ENCODE results near the gene TRAF2. TPM values are rescaled to one million over a fixed set of nuclear protein-coding genes. Genes with fewer than 3 reads are reported as not detected.

TRAF2 gene
- total RNA-seq, 2 experiments from 2014 or later, result 48.1 to 55.0 TPM

- ChIA-PET CTCF (interaction anchor here (1.3 to 1.4 kb wide), 2 partner anchors 23 to 56 kb away, joined by 3 read pairs; partner anchors contain the start of gene AJM1), POLR2A (interaction anchor here (1.0 kb wide), 1 partner anchor 12 kb away, joined by 3 read pairs; the partner anchor contains the start of gene TRAF2)
These were observed 12.3 kb downstream of the TRAF2 start for GRCh38 chr9:136898483-136899100.

GRCh38 chr9:136899196-136899595 is 12.9 kb downstream of the TRAF2 start:
- POLR2A ChIA-PET, result interaction anchor here (1.0 kb wide), 1 partner anchor 13 kb away, joined by 3 read pairs; the partner anchor contains the start of gene TRAF2
- CTCF ChIA-PET, result interaction anchor here (1.3 to 1.4 kb wide), 2 partner anchors 22 to 57 kb away, joined by 3 read pairs; partner anchors contain the start of gene AJM1

GRCh38 chr9:136900556-136900955 is 14.2 kb downstream of the TRAF2 start:
- ChIA-PET POLR2A (interaction anchor here (2.4 kb wide), 1 partner anchor 14 kb away, joined by 30 read pairs; the partner anchor contains the start of gene TRAF2), CTCF (interaction anchor here (1.1 kb wide), 1 partner anchor 9 kb away, joined by 3 read pairs; no protein-coding TSS in a partner anchor)

GRCh38 chr9:136900988-136901515 is 14.7 kb downstream of the TRAF2 start:
- ChIA-PET POLR2A (interaction anchor here (1.6 to 2.4 kb wide), 4 partner anchors 14 to 134 kb away, joined by 3 to 30 read pairs (median 13); partner anchors contain the start of gene TRAF2), CTCF (interaction anchor here (1.0 to 2.4 kb wide), 7 partner anchors 9 to 129 kb away, joined by 3 to 11 read pairs (median 4); partner anchors contain the start of genes C8G and FBXW5)

GRCh38 chr9:136901516-136902258 is 15.4 kb downstream of the TRAF2 start:
- POLR2A ChIA-PET, result interaction anchor here (0.6 to 2.4 kb wide), 10 partner anchors 15 to 185 kb away, joined by 3 to 30 read pairs (median 4); partner anchors contain the start of genes AJM1, FBXW5, MAN1B1 and PAXX
- CTCF ChIA-PET, result interaction anchor here (0.9 to 2.4 kb wide), 17 partner anchors 9 to 173 kb away, joined by 3 to 11 read pairs (median 3); partner anchors contain the start of genes C8G, FBXW5 and TRAF2

- CTCF ChIA-PET, result interaction anchor here (0.8 to 2.4 kb wide), 17 partner anchors 8 to 174 kb away, joined by 3 to 11 read pairs (median 3); partner anchors contain the start of genes C8G and TRAF2
- POLR2A ChIA-PET, result interaction anchor here (0.6 to 2.4 kb wide), 11 partner anchors 16 to 184 kb away, joined by 3 to 30 read pairs (median 3); partner anchors contain the start of genes AJM1, FBXW5, MAN1B1 and PAXX
These were observed 16.0 kb downstream of the TRAF2 start for GRCh38 chr9:136902259-136902821.

GRCh38 chr9:136903041-136903554 is 16.8 kb downstream of the TRAF2 start:
- ChIA-PET CTCF (interaction anchor here (0.8 to 2.4 kb wide), 6 partner anchors 10 to 142 kb away, joined by 3 to 11 read pairs (median 4); partner anchors contain the start of gene TRAF2), POLR2A (interaction anchor here (1.0 to 2.4 kb wide), 6 partner anchors 16 to 132 kb away, joined by 3 to 30 read pairs (median 6); partner anchors contain the start of genes AJM1 and TRAF2)

- CTCF ChIA-PET, result no interaction called here
- POLR2A ChIA-PET, result no interaction called here
These were observed 19.9 kb downstream of the TRAF2 start for GRCh38 chr9:136906266-136906665.

GRCh38 chr9:136907011-136907914 is 20.9 kb downstream of the TRAF2 start:
- ChIA-PET POLR2A (no interaction called here), CTCF (no interaction called here)

- POLR2A ChIA-PET, result no interaction called here
- CTCF ChIA-PET, result interaction anchor here (0.6 to 1.0 kb wide), 3 partner anchors 8 to 185 kb away, joined by 3 to 4 read pairs (median 3); partner anchors contain the start of gene AJM1
These were observed 24.0 kb downstream of the TRAF2 start for GRCh38 chr9:136910197-136910900.

GRCh38 chr9:136910901-136911245 is 24.6 kb downstream of the TRAF2 start:
- ChIA-PET POLR2A (no interaction called here), CTCF (interaction anchor here (0.7 to 1.0 kb wide), 3 partner anchors 9 to 235 kb away, joined by 3 to 4 read pairs (median 3); partner anchors contain the start of gene AJM1)

GRCh38 chr9:136913701-136914438 is 27.6 kb downstream of the TRAF2 start:
- ChIA-PET CTCF (interaction anchor here (0.7 to 1.5 kb wide), 2 partner anchors 11 to 31 kb away, joined by 3 to 4 read pairs; partner anchors contain the start of gene C8G), POLR2A (no interaction called here)

- ChIA-PET POLR2A (no interaction called here), CTCF (no interaction called here)
These were observed 29.5 kb downstream of the TRAF2 start for GRCh38 chr9:136915632-136916329.

GRCh38 chr9:136916330-136917184 is 30.2 kb downstream of the TRAF2 start:
- ChIA-PET CTCF (interaction anchor here (0.7 kb wide), 1 partner anchor 28 kb away, joined by 3 read pairs; the partner anchor contains the start of genes C8G and FBXW5), POLR2A (no interaction called here)

GRCh38 chr9:136917902-136918301 is 31.6 kb downstream of the TRAF2 start:
- POLR2A ChIA-PET, result no interaction called here
- CTCF ChIA-PET, result no interaction called here
